BE2C (cell line): Measurements from ENCODE around the gene ATCAY.

Source experiments
- DNase-seq: peaks from one replicate; pipeline ENCODE4 v3.0.0-alpha.2; 2020
- H3K27me3 ChIP-seq: fragments of 250-450 bp; sonication (Bioruptor Pico); 2 replicates; pipeline ENCODE4 v1.5.1; 2020; ENCODE audit warnings: mild to moderate bottlenecking
- H3K36me3 ChIP-seq: fragments of 250-450 bp; sonication (Bioruptor Pico); 2 replicates; pipeline ENCODE4 v1.5.1; 2020; ENCODE audit warnings: mild to moderate bottlenecking
- H3K4me1 ChIP-seq: fragments of 250-450 bp; sonication (Bioruptor Pico); 2 replicates; pipeline ENCODE4 v1.5.1; 2020
- H3K4me3 ChIP-seq: 2 replicates; pipeline ENCODE4 v1.5.1; 2011; ENCODE audit warnings: low read depth, low read length
- H3K9me3 ChIP-seq: fragments of 250-450 bp; sonication (Bioruptor Pico); 2 replicates; pipeline ENCODE4 v1.5.1; 2020
- CTCF ChIP-seq: IDR thresholded peaks from 2 replicates; pipeline ENCODE4 v1.5.1; 2012; ENCODE audit warnings: mild to moderate bottlenecking, low read depth, low read length

ATCAY gene

GRCh38 chr19:3910105-3910504 is 29.6 kb downstream of the ATCAY start:
- no peak for DNase-seq
- Histone ChIP-seq H3K27me3 (no peaks in the 10 kb centered on the region), H3K9me3 (peaks cover 7% of the 10 kb centered on the region), H3K4me1 (no peaks in the 10 kb centered on the region), H3K36me3 (peaks cover 37% of the 10 kb centered on the region), H3K4me3 (no peak overlapping the region)
- TF ChIP-seq CTCF, result no peak

- H3K4me3 ChIP-seq, result no peak overlapping the region
- H3K4me1 ChIP-seq, result no peaks in the 10 kb centered on the region
- DNase-seq, result no peak
- peaks cover 42% of the 10 kb centered on the region for H3K36me3 ChIP-seq
- peaks cover 7% of the 10 kb centered on the region for H3K9me3 ChIP-seq
- no peak for TF ChIP-seq CTCF
- no peaks in the 10 kb centered on the region for H3K27me3 ChIP-seq
These were observed 33.7 kb downstream of the ATCAY start for GRCh38 chr19:3914199-3914598.

- no peaks in the 10 kb centered on the region; the same call in 1 of the 2 replicates for H3K9me3 ChIP-seq
- peaks cover 27% of the 10 kb centered on the region for H3K36me3 ChIP-seq
- TF ChIP-seq CTCF, result no peak
- H3K27me3 ChIP-seq, result no peaks in the 10 kb centered on the region
- no peaks in the 10 kb centered on the region for H3K4me1 ChIP-seq
- no peak for DNase-seq
- H3K4me3 ChIP-seq, result no peak overlapping the region
These were observed 35.5 kb downstream of the ATCAY start for GRCh38 chr19:3916033-3916432.

GRCh38 chr19:3919793-3920192 is 39.3 kb downstream of the ATCAY start:
- no peak for DNase-seq
- no peaks in the 10 kb centered on the region; the same call in 1 of the 2 replicates for H3K9me3 ChIP-seq
- no peak overlapping the region for H3K4me3 ChIP-seq
- no peaks in the 10 kb centered on the region for H3K4me1 ChIP-seq
- peaks cover 26% of the 10 kb centered on the region for H3K36me3 ChIP-seq
- H3K27me3 ChIP-seq, result no peaks in the 10 kb centered on the region
- TF ChIP-seq CTCF, result no peak

- no peak for DNase-seq
- Histone ChIP-seq H3K27me3 (no peaks in the 10 kb centered on the region), H3K36me3 (peaks cover 19% of the 10 kb centered on the region), H3K9me3 (no peaks in the 10 kb centered on the region), H3K4me1 (no peaks in the 10 kb centered on the region), H3K4me3 (no peak overlapping the region)
- TF ChIP-seq CTCF, result no peak
These were observed 42.7 kb downstream of the ATCAY start for GRCh38 chr19:3923096-3923758.

- Histone ChIP-seq H3K27me3 (no peaks in the 10 kb centered on the region), H3K36me3 (peaks cover 14% of the 10 kb centered on the region), H3K4me1 (no peaks in the 10 kb centered on the region), H3K9me3 (no peaks in the 10 kb centered on the region), H3K4me3 (no peak overlapping the region)
- DNase-seq, result no peak
- TF ChIP-seq CTCF, result no peak
These were observed 43.4 kb downstream of the ATCAY start for GRCh38 chr19:3923912-3924311.
